IMR-90 (cell line): ENCODE measurements around the gene CCNB1. TPM values are rescaled to one million over a fixed set of nuclear protein-coding genes. Genes with fewer than 3 reads are reported as not detected.

Experiments used
- ATAC-seq: fragments of 200-7000 bp; cut with Tn5 transposase; 2 replicates; pipeline ENCODE4 v1.9.1; 2020; ENCODE audit warnings: low read depth, mild to moderate bottlenecking, moderate library complexity
- BruUV-seq: library from RNA; stranded (reverse); fragments of 400-500 nt; replicated peaks from 2 replicates; lab custom pipeline; 2021; lab: Mats Ljungman, UMichigan
- CTCF ChIA-PET: fragments of 300-600 bp; formaldehyde crosslinking; extraction: SDS; loops from one replicate; lab custom pipeline; 2021; ENCODE audit warnings: antibody characterized with exemption; lab: Yijun Ruan, JAX
- POLR2A ChIA-PET: fragments of 300-600 bp; sonication (Branson Sonifier 250); formaldehyde crosslinking; loops from one replicate; lab custom pipeline; 2022; ENCODE audit warnings: antibody characterized with exemption; ENCODE audit not compliant: unreplicated experiment; lab: Charles Lee
- DNase-seq: peaks from one replicate; pipeline ENCODE4 v3.0.0; 2013
- H2AFZ ChIP-seq: replicated peaks from 2 replicates; pipeline ENCODE3; 2013; ENCODE audit warnings: low read length, mild to moderate bottlenecking; ENCODE audit not compliant: poor library complexity
- H2AK5ac ChIP-seq: 2 replicates; pipeline ENCODE4 v1.6.1; 2013; ENCODE audit warnings: low read depth, low read length, inconsistent platforms
- H2AK9ac ChIP-seq: replicated peaks from 2 replicates; pipeline ENCODE3; 2013; ENCODE audit warnings: mild to moderate bottlenecking, low read depth, low read length, moderate library complexity; ENCODE audit not compliant: poor library complexity
- H2BK120ac ChIP-seq: 2 replicates; pipeline ENCODE4 v1.6.1; 2013; ENCODE audit warnings: low read depth, low read length, inconsistent platforms
- H2BK15ac ChIP-seq: 3 replicates; pipeline ENCODE4 v1.6.1; 2013; ENCODE audit warnings: low read depth, low read length, inconsistent platforms
- H2BK20ac ChIP-seq: 2 replicates; pipeline ENCODE4 v1.6.1; 2013; ENCODE audit warnings: low read depth, mild to moderate bottlenecking, inconsistent platforms, low read length, moderate library complexity
- H2BK5ac ChIP-seq: 2 replicates; pipeline ENCODE4 v1.6.1; 2013; ENCODE audit warnings: mild to moderate bottlenecking, low read depth, low read length, inconsistent platforms; ENCODE audit not compliant: poor library complexity, severe bottlenecking
- H3K14ac ChIP-seq: replicated peaks from 2 replicates; pipeline ENCODE4 v1.6.1; 2013; ENCODE audit warnings: low read depth, low read length, inconsistent platforms
- H3K18ac ChIP-seq: 2 replicates; pipeline ENCODE4 v1.6.1; 2013; ENCODE audit warnings: low read depth, low read length, control low read depth
- H3K23ac ChIP-seq: 2 replicates; pipeline ENCODE4 v1.6.1; 2013; ENCODE audit warnings: low read depth, low read length, inconsistent platforms
- H3K27ac ChIP-seq: 2 replicates; pipeline ENCODE4 v1.5.1; 2013; ENCODE audit warnings: mild to moderate bottlenecking, control low read depth, low read length; ENCODE audit not compliant: insufficient read depth
- H3K27me3 ChIP-seq: 2 replicates; pipeline ENCODE4 v1.6.1; 2013; ENCODE audit warnings: low read length; ENCODE audit not compliant: control insufficient read depth, insufficient read depth
- H3K36me3 ChIP-seq: 2 replicates; pipeline ENCODE4 v1.6.1; 2013; ENCODE audit warnings: low read length, mixed read lengths; ENCODE audit not compliant: control insufficient read depth, insufficient read depth
- H3K4ac ChIP-seq: 2 replicates; pipeline ENCODE4 v1.6.1; 2013; ENCODE audit warnings: low read depth, low read length, inconsistent platforms
- H3K4me1 ChIP-seq: 2 replicates; pipeline ENCODE4 v1.6.1; 2013; ENCODE audit warnings: low read length, mixed read lengths; ENCODE audit not compliant: control insufficient read depth, insufficient read depth
- H3K4me2 ChIP-seq: 2 replicates; pipeline ENCODE4 v1.6.1; 2013; ENCODE audit warnings: low read depth, mild to moderate bottlenecking, control low read depth, low read length, moderate library complexity
- H3K4me3 ChIP-seq: 2 replicates; pipeline ENCODE4 v1.5.1; 2013; ENCODE audit warnings: low read depth, mild to moderate bottlenecking, control low read depth, low read length, moderate library complexity; ENCODE audit not compliant: insufficient read depth
- H3K56ac ChIP-seq: 2 replicates; pipeline ENCODE4 v1.6.1; 2013; ENCODE audit warnings: low read length, inconsistent platforms; ENCODE audit not compliant: insufficient read depth; ENCODE audit errors: extremely low read depth
- H3K79me1 ChIP-seq, 2 experiments: 2 replicates each; pipeline ENCODE4 v1.6.1; 2013; ENCODE audit warnings: low read length in 2 of 2, inconsistent platforms in 1 of 2, low read depth in 1 of 2
- H3K9ac ChIP-seq: 2 replicates; pipeline ENCODE4 v1.6.1; 2013; ENCODE audit warnings: low read depth, low read length, control low read depth
- H3K9me1 ChIP-seq: 2 replicates; pipeline ENCODE4 v1.6.1; 2013; ENCODE audit warnings: low read length, inconsistent platforms; ENCODE audit not compliant: insufficient read depth
- H3K9me3 ChIP-seq: 2 replicates; pipeline ENCODE4 v1.6.1; 2013; ENCODE audit warnings: low read length; ENCODE audit not compliant: control insufficient read depth, insufficient read depth
- H4K20me1 ChIP-seq: 2 replicates; pipeline ENCODE4 v1.6.1; 2013; ENCODE audit warnings: low read length, inconsistent platforms; ENCODE audit not compliant: insufficient read depth
- H4K5ac ChIP-seq: 2 replicates; pipeline ENCODE4 v1.6.1; 2013; ENCODE audit warnings: mild to moderate bottlenecking, low read depth, low read length, control low read depth
- H4K8ac ChIP-seq, 2 experiments: 2 replicates each; pipeline ENCODE4 v1.6.1; 2013; ENCODE audit warnings: low read depth in 2 of 2, low read length in 2 of 2, control low read depth in 1 of 2, inconsistent platforms in 1 of 2
- H4K91ac ChIP-seq: 2 replicates; pipeline ENCODE4 v1.6.1; 2013; ENCODE audit warnings: low read depth, low read length, inconsistent platforms; ENCODE audit not compliant: insufficient read depth
- BHLHE40 ChIP-seq: fragments of 150-350 bp; IDR thresholded peaks from 2 replicates; pipeline ENCODE4 v1.6.1; 2016; ENCODE audit warnings: mild to moderate bottlenecking, low read depth, low read length
- CEBPB ChIP-seq: IDR thresholded peaks from 2 replicates; pipeline ENCODE4 v1.6.1; 2012; ENCODE audit warnings: low read depth, low read length, improper control_type of control experiment
- CHD1 ChIP-seq: IDR thresholded peaks from 2 replicates; pipeline ENCODE4 v1.6.1; 2012; ENCODE audit warnings: low read depth, low read length, improper control_type of control experiment
- CTCF ChIP-seq: conservative IDR thresholded peaks from 2 replicates; pipeline ENCODE4 v1.5.1; 2012; ENCODE audit warnings: mild to moderate bottlenecking, low read depth, low read length, improper control_type of control experiment
- ELK1 ChIP-seq: fragments of 150-350 bp; IDR thresholded peaks from 2 replicates; pipeline ENCODE4 v1.6.1; 2016; ENCODE audit warnings: low read depth, mild to moderate bottlenecking, low read length, moderate library complexity, borderline replicate concordance
- FOS ChIP-seq: fragments of 150-350 bp; IDR thresholded peaks from 2 replicates; pipeline ENCODE4 v1.6.1; 2016; ENCODE audit warnings: low read depth, low read length
- MAFK ChIP-seq: IDR thresholded peaks from 2 replicates; pipeline ENCODE4 v1.6.1; 2012; ENCODE audit warnings: low read depth, low read length, improper control_type of control experiment
- MAZ ChIP-seq: IDR thresholded peaks from 2 replicates; pipeline ENCODE4 v1.6.1; 2012; ENCODE audit warnings: low read depth, mild to moderate bottlenecking, low read length, improper control_type of control experiment, moderate library complexity, borderline replicate concordance
- MXI1 ChIP-seq: IDR thresholded peaks from 2 replicates; pipeline ENCODE4 v1.6.1; 2012; ENCODE audit warnings: low read depth, mild to moderate bottlenecking, low read length, moderate library complexity, borderline replicate concordance
- NFE2L2 ChIP-seq: fragments of 150-350 bp; IDR thresholded peaks from 2 replicates; pipeline ENCODE4 v1.6.1; 2016; ENCODE audit warnings: low read depth, mild to moderate bottlenecking, low read length
- POLR2A ChIP-seq: IDR thresholded peaks from 2 replicates; pipeline ENCODE4 v1.6.1; 2012; ENCODE audit warnings: mild to moderate bottlenecking, low read depth, low read length
- RAD21 ChIP-seq: IDR thresholded peaks from 2 replicates; pipeline ENCODE4 v1.6.1; 2012; ENCODE audit warnings: low read length, improper control_type of control experiment
- RCOR1 ChIP-seq: IDR thresholded peaks from 2 replicates; pipeline ENCODE4 v1.6.1; 2012; ENCODE audit warnings: mild to moderate bottlenecking, low read length, improper control_type of control experiment; ENCODE audit not compliant: insufficient replicate concordance
- RFX5 ChIP-seq: IDR thresholded peaks from 2 replicates; pipeline ENCODE4 v1.8.0; 2012; ENCODE audit warnings: low read depth, mild to moderate bottlenecking, low read length, moderate library complexity
- SMC3 ChIP-seq: fragments of 150-350 bp; IDR thresholded peaks from 2 replicates; pipeline ENCODE4 v1.6.1; 2016; ENCODE audit warnings: low read depth, mild to moderate bottlenecking, antibody characterized with exemption, low read length, moderate library complexity
- USF2 ChIP-seq: fragments of 150-350 bp; IDR thresholded peaks from 2 replicates; pipeline ENCODE4 v1.6.1; 2017; ENCODE audit warnings: mild to moderate bottlenecking, antibody characterized with exemption, low read length, low read depth
- WGBS, 2 experiments: methylation state at CpG; one replicate each; pipeline versions ENCODE4 v1.1.5 to v1.1.7; 2013; ENCODE audit warnings: missing lambda C conversion rate in 2 of 2; ENCODE audit not compliant: insufficient read length in 1 of 2; ENCODE audit errors: extremely low coverage in 2 of 2; 5-methylcytosine and 5-hydroxymethylcytosine counted together
- dilution Hi-C: fragments of 300-500 bp; cut with HindIII; formaldehyde crosslinking; loops from one replicate; pipeline ENCODE4 v1.14.3; 2018; ENCODE audit warnings: low sequenced_read_pairs; ENCODE audit not compliant: unreplicated experiment
- in situ Hi-C: fragments of 300-500 bp; cut with MboI; formaldehyde crosslinking; loops from 3 replicates; pipeline ENCODE4 v1.14.3; 2019; ENCODE audit warnings: low sequenced_read_pairs, inconsistent platforms, mixed read lengths
- intact Hi-C: fragments of 100-400 bp; cut with micrococcal nuclease; formaldehyde crosslinking; loops from 2 replicates; pipeline ENCODE4 v1.10.0; 2022
- polyA plus RNA-seq, 3 experiments: library from polyadenylated mRNA; depleted of rRNA; stranded (reverse); fragments of >200 nt; gene quantifications; 2 replicates each; pipeline ENCODE4 v1.2.3, GENCODE V29; 2012; ENCODE audit warnings: low replicate concordance in 1 of 3
- total RNA-seq: library from RNA; depleted of rRNA; stranded (reverse); fragments of >200 nt; gene quantifications from 2 replicates; pipeline ENCODE4 v1.2.3, GENCODE V29; 2012

Gene CCNB1
- total and polyA plus RNA-seq, 2 of the 4 experiments (the other 2 are of a cell fraction), result 83.3 to 160 TPM

- H3K36me3 ChIP-seq, result no peaks in the 10 kb centered on the region
- in situ Hi-C loops (no loop called here), dilution Hi-C loops (no loop called here), intact Hi-C loops (no loop called here)
- H3K4me2 ChIP-seq, result no peak overlapping the region
- H3K18ac ChIP-seq, result no peak overlapping the region
- no peak overlapping the region for H3K23ac ChIP-seq
- no CpG with 5 or more reads among the region's 4 CpGs for WGBS, 2 experiments
- H3K9ac ChIP-seq, result no peak overlapping the region
- no peak overlapping the region for H4K91ac ChIP-seq
- no peaks in the 10 kb centered on the region for H3K27me3 ChIP-seq
- no TSS peak for BruUV-seq
- H4K8ac ChIP-seq, result no peak overlapping the region
- peak overlapping the region; percentile 31 for H2AK9ac ChIP-seq
- H3K9me1 ChIP-seq, result no peaks in the 10 kb centered on the region
- no peaks in the 10 kb centered on the region for H3K9me3 ChIP-seq
- H3K4me1 ChIP-seq, result peaks cover 6% of the 10 kb centered on the region
- POLR2A ChIA-PET, result no interaction called here
- H2BK15ac ChIP-seq, result no peak overlapping the region; the same call in 2 of the 3 replicates
- H2AFZ ChIP-seq, result peak overlapping the region; percentile 2
- ATAC-seq (no peak), DNase-seq (peak; percentile 86)
- H3K56ac ChIP-seq, result no peak overlapping the region
- H4K5ac ChIP-seq, result no peak overlapping the region
- no peak overlapping the region for H3K14ac ChIP-seq
- no peak for TF ChIP-seq SMC3
- TF ChIP-seq USF2, result no peak
- TF ChIP-seq RAD21, result no peak
- TF ChIP-seq POLR2A, result no peak
- TF ChIP-seq MAZ, result no peak
- TF ChIP-seq MAFK, result no peak
- TF ChIP-seq ELK1, result no peak
- TF ChIP-seq NFE2L2, result no peak
- no peak for TF ChIP-seq CTCF
- TF ChIP-seq FOS, result peak; percentile 77
- peak; percentile 44; the same call in 1 of the 2 replicates for TF ChIP-seq MXI1
- no peak for TF ChIP-seq RCOR1
- no peak for TF ChIP-seq CHD1
- TF ChIP-seq RFX5, result no peak
- peak; percentile 65 for TF ChIP-seq CEBPB
- TF ChIP-seq BHLHE40, result no peak
- H4K20me1 ChIP-seq, result no peaks in the 10 kb centered on the region
- H2BK120ac ChIP-seq, result no peak overlapping the region
- H3K27ac ChIP-seq, result 0 out of 2 replicates have a peak overlapping the region, but pooled peaks have one; percentile 15
- peak overlapping the region; percentile 45 for H2BK5ac ChIP-seq
- no peak overlapping the region for H2AK5ac ChIP-seq
- no peak overlapping the region for H3K4ac ChIP-seq
- H2BK20ac ChIP-seq, result no peak overlapping the region
- CTCF ChIA-PET, result no interaction called here
- H3K4me3 ChIP-seq, result no peak overlapping the region
- H3K79me1 ChIP-seq, result peaks cover 0 to 8% of the 10 kb centered on the region in 2 experiments; a peak in 2 of 4 replicates
These were observed 46.7 kb downstream of the CCNB1 start for GRCh38 chr5:69213513-69214215.
